NCI-H748 (cell line): Measurements from ENCODE around the gene GMDS.

Experiments
- DNase-seq: peaks from one replicate; lab custom pipeline; 2025; ENCODE audit not compliant: unreplicated experiment; lab: John Stamatoyannopoulos, UW

The GMDS gene

DNA sequence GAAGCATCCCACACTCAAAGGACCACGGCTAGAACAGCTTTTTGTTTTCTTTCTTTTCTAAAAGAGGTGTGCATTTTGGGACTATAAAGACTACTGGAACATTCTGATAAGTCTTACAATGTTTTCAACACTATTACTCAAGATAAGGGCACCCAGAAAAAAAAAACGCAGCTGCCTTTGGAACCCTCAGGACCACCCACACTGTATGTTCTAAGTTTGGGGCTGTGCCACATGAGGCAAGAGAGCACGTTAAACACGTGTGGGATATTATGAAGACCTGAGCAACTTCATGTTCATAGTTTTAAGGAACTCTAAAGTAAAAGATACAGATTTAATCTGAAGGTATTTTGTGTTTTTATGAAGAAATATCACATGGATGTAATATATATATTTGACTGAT lies 431.1 kb downstream of the GMDS start:
- no peak for DNase-seq

DNA sequence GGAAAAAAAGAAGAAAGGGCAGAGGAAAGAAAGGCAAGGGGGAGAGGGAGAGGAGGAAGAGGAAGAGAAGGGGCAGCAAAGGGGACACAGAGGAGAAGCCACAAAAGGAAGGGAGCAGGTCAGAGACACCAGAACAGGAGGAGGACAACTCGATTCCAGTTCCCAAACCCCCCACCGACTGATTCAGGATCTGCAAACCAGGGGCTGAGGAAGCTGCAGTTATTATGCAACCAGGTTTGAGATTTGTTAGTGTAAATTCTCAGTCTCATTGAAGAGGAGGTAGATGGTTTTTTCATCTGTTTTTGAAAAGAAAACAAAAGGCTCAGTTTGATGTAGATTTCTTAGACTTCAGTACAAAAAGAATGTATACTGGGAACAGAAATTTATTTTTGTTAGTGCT lies 432.9 kb downstream of the GMDS start:
- no peak for DNase-seq

DNA sequence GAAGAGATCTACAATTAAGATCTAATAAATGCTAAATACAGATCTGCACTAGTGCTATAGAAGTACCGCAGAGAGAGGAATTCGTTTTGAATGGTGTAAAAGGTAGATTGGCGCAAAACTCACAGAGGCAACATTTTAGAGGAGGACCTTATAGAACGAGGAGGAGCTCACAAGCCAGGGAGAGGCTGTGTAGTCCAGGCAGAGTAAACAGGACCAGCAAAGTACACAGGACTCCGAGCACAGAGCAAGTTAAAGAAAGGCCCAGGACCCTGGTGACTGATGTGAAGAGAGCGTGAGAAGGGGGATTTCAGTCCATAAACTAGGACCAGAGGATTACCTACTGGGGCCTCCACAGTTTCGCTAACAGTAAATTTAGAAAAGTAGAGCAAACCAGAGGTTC lies 433.4 kb downstream of the GMDS start:
- DNase-seq: no peak

DNA sequence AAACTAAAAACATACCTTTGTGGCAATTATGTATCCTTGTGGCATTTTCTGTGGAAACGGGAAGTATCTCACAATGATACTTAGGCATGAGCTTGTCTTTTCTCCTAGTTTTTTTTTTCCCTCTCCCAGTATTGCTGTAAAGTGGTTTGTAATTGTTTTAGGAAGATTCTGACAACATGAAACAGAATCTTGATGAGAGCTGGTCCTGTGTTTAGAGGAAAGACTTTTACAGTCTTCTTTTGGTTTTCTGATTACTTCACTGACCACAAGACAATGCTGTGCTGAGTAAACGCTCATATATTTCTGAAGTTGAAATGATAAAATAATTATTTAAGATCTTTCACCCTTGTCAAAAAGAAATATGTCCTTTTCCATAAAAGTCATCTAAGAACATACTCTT lies 434.5 kb downstream of the GMDS start:
- DNase-seq: no peak

DNA sequence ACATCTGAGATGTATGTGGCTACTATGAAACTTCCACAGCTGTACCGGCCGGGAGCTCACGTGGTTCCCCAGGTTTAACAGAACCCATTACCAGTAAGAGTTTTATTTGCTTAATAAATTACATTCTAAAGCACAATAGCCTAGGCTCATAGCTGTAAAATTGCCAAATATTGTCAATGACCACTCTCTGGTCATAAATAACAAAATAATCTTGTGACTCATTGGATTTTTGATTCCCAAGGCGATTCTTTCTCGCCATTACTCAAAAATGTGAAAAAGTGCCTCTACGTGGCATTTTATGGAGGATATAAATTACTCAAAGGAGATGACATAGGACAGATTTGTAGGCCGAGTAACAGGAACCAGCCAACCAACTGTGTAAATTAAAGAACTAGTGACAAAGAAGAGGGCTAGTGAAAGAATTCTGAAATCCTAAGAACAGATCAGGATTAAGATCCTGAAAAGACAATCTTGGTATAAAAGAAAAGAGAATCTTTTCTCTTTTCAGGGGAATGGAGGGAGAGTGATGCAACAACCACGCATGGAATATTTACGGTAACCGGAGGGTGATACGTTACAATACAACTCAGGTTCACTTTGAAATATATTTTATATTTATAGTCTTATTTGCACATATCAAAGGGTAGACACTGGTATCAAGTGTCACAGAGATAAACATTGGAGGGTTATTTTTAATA lies 436.0 kb downstream of the GMDS start:
- peak; percentile 33 for DNase-seq

DNA sequence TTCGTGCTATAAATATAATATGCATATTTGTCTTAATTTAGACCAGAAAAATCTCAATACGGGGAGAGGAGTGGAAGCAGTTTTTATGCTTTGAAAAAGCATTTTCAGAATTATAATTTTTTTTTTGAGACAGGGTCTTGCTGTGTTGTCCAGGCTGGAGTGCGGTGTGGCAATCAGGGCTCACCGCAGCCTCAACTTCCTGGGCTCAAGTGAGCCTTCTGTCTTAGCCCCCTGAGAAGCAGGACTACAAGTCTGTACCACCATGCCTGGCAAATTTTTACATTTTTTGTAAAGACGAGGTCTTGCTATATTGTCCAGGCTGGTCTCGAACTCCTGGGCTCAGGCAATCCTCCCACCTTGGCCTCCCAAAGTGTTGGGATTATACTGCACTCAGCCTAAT lies 438.5 kb downstream of the GMDS start:
- DNase-seq: no peak

DNA sequence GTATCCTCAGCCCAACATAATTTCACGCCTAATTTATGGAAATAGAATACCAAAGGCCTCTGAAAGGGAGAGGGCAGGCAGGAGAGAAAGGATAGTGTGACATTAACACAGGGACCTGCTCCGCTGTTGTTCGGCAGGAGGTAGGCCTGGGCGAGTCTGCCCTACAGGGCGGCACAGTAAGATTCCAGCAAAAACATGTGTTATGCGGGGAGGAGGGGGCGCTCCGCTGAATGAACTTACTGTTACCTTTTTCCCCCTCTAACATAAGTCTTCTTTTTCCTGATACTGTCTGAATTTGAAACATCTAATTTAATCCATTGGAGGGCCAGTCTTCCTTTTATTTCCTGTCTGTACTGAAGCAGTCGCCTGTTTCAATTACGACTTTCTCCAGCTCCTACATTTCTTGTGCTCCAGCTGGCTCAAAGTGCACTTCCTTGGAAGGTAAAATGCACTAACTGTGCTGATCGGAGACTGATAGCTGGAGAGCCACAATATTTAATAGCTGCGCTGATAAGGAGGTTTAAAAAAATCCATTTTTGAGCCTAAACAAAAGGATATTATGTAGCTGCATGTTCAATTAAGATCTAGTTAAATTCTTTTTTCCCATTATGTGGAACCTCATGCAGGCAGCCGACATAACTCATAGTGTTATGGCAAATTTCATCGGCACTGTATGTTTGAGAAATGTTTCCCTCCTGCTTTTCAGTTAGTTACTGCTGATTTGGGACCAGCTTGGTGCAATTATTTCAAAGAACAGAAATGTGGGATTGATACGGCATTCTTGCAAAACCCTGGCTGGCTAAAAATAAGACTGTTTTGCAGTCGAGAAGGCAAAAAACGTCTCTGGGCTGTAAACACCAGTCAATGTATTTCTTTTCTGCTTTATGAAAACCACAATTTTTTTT lies 442.7 kb downstream of the GMDS start:
- no peak for DNase-seq

DNA sequence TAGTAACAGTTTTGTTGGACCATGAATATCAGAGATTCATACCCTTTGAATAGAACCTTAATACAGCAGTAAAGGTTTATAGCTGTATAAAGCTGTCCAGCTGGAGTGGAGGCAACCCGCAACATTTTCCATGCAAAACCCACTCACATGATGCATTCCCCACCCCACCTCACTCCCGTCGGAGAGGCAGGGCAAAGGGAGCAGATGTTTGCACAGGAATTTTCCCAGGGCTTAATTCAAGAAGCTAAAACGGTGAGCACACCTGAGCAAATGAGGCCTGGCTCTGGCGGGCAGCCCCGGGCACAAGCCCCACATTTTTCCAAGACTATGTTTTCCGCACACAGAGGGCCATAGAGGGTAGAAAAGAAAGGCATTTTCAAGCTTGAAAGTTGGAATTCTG lies 444.0 kb downstream of the GMDS start:
- no peak for DNase-seq

DNA sequence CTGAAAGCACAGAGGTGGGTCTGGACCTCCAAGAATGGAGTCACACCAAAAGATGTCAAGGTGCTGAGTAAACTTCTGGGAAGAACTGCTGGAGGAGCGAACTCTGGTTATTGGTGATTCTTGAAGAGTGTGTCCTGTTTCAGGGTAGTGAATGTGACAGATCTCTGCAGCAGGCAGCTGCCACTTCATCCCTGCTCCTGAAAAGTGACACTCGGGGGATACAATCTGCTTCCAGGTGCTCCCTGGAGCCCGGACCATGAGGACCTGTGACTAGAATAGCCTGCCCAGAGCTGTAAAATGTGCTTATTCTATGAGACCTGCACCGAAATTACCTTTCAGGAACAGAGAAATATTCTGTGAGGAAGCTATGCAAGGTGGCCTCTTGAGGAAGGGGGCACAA lies 444.6 kb downstream of the GMDS start:
- no peak for DNase-seq

DNA sequence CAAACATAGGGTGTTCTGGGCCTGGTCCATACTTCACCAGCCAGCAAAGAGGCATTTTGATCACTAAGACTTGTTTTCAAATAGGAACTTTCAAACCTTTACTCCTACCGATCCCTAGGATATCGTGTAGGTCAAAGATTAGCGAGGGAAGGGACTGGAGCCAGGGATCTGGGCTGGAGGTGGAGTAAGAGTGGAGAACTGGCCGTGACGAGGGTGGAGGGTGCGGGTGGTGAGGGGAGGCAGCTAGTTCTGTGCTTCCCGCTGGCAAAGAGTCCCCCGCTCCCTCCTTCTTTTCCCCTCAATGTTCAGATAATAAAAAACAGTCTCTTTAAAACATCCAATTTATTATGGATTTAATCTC lies 446.5 kb downstream of the GMDS start:
- DNase-seq: no peak

DNA sequence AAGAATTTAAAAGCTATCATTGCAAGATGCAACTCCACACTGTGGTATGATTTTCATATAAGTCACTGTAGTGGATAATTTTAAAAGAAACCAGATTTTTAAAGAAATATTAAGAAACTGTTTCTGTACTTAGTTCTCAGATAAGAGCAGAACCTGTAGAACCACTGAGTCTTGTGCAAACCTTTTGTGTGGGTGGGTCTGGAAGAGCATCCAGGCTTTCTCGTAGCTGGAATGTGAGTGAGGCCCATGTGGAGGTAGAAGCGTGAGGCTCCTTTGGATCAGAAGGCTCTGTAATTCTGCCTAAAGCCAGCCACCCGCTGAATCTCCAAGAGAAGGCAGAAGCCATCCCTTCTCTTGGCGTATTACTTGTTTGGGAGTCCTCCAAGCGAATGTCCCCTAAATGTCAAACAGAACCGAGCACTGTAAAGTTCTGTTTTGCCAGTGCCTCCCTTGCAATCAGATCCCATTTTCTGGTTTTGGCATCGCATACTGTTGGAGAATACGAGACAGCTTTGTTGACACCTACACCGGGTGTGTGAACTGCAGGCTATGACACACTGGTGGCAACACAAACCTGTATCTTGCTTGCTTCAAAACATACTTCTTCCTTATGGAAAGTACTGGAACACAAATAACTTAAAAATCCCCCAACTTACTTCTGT lies 447.0 kb downstream of the GMDS start:
- DNase-seq: no peak

DNA sequence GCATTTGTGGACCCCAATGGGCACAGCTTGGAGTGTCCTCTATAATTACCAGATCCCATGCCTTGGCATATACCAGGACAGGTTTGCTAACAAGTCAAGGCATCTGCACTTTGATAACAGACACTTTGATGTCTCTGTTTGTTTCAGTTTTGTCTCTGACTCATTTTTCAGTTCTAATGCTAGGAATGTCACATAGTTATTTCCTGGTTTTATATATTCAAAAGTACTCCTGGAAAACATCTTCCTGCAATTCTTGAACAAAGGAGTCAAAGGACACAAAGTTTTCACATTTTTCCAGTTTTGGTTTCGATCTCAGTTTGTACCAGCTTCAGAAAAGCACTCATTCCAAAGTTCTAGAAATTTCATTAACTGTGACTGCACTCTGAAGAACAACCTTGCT lies 447.6 kb downstream of the GMDS start:
- DNase-seq: no peak

DNA sequence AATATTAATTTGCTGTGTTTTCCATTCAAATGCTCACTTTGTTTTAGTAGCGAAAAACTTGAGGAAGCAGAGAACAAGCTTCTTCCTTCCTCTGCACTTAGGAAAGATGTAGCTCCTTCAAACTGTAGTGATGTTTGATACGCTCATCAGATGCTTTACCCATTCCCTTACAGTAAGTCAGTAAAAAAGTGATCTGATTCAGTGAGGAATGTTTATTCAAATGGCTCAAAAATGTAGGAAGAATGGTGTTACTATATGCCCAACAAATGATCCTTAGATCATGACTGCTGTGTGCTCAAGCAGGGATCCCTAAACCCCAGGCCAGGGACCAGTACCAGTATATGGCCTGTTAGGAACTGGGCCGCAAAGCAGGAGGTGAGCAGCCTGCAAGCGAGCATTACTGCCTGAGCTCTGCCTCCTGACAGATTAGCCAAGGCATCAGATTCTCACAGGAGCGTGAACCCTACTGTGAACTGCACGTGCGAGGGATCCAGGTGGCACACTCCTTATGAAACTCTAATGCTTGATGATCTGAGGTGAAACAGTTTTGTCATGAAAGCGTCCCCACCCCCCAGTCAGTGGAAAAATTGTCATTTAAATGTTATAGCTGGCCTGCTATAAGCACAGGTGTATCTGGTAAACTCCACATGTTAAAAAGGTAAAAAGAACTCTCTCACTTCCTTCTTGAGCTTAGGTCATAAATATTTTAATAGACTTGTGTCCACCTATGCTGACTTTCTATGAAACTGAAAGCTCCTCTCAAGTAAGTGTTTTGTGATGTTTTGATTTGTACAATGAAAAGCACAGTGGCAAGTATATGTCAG lies 448.5 kb downstream of the GMDS start:
- no peak for DNase-seq

DNA sequence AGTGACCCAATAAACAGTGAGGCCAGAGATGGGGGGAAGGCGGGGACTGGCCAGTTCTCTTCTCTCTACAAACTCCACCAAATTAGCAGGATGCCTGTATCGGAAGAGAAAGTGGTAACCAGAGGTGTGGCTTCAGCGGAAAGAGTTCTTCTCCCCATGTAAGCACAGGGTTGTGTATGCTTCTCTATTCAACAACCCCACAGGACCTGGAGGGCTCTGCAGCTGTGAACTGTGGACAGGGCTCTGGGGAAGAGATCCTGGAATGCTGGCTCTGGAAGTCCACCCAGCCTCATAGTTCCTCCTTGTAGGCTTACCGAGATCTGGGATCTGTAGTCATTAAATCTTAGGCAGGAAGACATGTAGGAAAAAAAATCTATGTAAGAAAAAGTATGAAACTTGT lies 449.5 kb downstream of the GMDS start:
- DNase-seq: no peak

DNA sequence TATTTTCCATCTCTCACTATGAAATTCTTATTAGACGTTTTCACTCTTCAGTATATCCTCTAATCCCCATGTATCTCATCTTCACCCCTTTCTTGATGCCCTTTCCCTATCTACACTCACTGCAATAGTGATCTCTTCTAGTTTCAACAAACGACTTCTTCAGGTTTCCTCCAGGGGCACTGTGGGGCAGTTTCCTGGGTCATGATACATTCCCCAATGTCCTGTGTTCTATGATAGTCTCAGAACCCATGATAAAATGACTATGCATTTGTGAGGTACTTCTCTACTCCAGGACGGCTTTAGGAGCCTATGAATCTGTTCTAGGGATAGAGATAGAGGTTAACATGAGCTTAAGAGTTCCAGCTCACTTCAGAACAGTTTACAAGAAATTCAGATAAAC lies 452.4 kb downstream of the GMDS start:
- peak; percentile 43 for DNase-seq

DNA sequence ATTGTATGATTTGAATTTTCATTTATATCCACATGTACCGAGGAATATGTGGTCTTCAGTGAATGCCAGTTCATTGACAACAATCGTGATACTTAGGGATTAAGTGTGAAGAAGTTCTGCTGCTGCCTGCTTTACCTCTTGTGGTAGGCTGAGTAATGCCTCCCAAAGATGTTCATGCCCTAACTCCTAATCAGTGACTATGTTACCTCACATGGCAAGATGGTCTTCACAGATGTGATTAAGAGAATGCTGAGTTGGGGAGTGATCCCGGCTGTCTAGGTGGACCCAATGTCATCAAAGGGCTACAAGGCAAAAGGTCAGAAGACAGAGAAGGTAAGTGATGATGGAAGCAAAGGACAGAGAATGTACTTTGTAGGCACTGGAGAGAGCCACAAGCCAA lies 454.7 kb downstream of the GMDS start:
- DNase-seq: no peak

DNA sequence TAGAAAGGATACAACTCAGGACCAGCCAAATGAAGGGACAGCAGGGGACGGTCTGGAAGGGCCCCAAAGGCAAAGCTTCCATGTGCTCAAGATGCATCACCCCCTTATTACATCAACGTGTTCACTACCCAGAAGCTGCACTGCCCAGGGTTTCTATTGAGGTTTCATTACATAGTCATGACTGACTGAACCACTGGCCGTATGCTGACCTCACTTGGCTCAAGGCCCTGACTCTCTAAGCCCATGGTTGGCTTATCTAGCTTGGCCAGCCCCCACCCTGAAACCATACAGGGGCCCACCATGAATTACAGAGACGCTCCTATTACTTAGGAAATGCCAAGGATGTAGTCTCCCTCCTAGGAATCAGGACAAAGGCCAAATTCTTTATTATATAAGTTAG lies 456.3 kb downstream of the GMDS start:
- DNase-seq: no peak

DNA sequence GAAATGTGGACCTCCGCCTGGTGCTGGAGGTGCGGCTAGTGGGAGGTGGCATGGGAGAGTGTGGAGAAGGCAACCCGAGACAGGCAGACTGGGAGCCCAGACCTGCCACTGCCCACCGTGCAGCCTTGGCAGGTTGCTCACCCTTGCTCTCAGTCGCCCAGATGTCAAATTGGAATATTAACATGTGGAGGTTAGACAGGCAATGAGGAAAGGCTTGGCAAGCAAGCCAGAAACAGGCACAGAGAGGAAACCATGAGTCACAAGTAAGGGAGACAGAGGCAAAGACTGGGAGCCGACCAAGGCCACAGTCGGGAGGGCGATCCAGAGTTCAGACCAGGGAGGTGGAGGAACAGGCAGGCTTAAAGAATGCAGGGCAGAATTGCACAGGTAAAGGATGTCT lies 457.5 kb downstream of the GMDS start:
- no peak for DNase-seq

DNA sequence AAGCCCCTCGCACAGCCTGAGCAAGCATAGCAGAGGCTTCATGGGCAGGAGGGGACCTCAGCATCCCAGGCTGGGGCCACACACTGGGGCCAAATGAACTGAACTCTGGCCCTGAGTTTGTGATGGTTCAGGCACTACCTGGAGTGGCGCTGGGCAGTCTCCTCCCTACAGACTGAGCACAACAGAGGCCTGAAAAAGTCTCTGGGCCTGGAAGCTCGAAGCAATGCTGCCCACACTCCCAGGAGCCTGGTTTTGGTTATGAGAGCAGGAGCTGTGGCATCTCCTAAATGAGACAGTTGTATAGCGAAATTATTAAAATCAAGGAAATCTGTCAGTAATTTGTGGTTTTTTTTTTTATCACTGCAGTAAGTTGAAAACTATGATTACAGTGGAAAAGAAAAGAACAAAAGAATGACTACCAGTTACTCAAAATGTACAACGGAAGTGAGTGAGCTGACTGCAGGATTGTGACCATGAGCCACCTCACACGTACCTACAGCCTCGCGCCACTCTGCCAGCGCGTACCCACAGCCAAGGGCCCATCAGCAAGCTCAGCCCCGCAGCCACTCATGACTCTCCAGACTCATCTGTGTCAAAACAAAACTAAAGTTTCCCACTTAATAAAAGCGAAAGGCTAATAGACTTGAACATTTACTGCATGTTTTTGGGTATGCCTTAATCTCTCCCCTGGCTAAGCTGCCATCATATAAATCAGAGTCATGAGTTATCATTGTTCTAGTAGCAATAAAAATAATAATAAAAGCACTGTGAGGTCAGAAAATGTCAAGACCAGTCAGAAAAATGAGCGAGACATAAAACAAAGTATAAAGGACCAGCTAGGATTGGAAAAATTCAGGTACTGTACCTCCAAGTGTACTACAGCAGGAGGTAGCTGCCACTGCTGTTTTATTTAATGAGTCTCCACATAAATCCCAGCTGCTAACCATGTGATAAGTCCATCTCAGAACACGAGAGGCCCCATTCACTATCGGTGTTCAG lies 458.7 kb downstream of the GMDS start:
- no peak for DNase-seq

DNA sequence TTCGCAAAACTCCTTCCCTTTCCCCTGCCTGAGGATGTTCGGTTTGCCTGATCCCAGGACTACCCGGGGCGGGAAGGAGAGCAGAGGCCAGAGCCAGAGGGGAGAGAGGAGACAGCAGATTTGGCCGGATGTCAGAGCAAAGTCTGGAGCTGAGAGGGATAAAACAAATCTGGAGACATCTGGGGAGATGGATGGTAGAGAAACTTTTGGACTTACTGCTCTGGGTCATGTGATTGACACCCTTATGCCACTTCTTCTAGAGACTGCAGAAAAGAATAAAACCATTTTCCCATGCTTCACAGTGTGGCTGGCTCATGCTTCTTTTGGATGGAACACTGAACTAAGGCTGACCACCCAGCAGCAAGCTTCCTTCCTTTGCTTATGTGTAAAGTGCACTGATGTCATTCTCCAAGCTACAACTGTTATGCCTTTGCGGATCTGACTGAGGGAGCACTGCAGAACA lies 461.0 kb downstream of the GMDS start:
- DNase-seq: no peak
